Renal pelvis (tissue), 4 donors: ENCODE measurements around the gene ZNF426. TPM values are rescaled to one million over a fixed set of nuclear protein-coding genes. Genes with fewer than 3 reads are reported as not detected.

Experiments
- DNase-seq: peaks from one replicate; pipeline ENCODE4 v3.0.0-alpha.2; 2013
- polyA plus RNA-seq, 3 donors: library from polyadenylated mRNA; unstranded; fragments of 120-200 nt; gene quantifications; one replicate each; pipeline ENCODE4 v1.2.1, GENCODE V29; 2013; ENCODE audit not compliant: insufficient read length in 3 of 3

The ZNF426 gene
- polyA plus RNA-seq, 3 donors = 19.2 to 25.6 (median 25.5) TPM

DNA sequence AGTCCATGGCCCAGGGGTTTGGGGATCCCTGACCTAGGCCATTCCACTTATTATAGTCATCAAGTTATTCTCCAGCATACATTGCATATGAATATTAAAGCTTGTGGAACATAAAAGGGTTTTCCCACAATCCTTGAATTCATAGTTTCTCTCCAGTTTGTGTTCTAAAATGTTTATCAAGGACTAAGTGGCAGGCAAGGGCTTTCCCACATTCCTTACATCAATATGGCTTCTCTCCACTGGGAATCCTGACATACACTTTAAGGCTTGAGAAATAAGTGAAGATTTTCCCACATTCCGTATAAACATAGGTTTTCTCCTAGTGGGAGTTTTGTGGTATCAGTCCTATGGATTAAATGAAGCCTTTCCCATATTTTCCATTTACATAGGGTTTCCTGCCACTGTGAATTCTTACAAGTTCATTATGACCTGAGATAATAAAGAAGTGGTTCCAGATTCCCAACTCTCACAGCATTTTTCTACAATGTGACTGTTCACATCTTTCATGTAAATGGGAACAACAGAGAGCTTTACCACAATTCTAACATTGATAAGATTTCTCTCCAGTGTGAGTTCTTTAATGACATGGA, 14.5 kb downstream of the ZNF426 start:
- no peak for DNase-seq

DNA sequence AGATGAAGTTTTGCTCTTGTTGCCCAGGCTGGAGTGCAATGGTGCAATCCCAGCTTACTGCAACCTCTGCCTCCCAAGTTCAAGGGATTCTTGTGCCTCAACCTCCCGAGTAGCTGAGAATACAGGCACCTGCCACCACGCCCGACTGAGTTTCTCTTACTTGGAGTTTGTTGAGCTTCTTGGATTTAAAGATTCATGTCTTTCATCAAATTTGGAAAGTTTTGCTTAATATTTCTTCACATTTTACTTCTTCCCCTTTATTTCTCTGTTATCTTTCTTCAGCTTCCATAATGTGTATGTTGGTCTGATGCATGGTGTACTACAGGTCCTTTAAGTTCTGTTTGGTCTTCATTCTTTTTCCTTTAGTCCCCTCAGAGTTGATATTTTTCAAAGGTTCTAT, 31.2 kb downstream of the ZNF426 start:
- no peak for DNase-seq

DNA sequence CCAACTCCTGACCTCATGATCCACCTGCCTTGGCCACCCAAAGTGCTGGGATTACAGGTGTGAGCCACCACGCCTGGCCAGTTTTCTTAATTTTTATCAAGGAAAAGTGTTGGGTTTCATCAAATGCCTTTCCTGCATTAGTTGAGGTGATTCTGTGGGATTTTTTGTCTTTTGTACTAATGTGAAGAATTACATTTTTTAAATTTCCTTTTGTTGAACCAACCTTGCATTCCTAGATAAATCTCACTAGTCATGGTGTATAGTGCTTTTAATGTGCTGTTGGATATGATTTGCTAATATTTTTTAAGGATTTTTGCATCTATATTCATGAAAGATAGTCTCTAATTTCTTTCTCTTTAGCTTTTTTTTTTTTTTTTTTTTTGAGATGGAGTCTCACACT, 37.6 kb downstream of the ZNF426 start:
- DNase-seq = no peak

DNA sequence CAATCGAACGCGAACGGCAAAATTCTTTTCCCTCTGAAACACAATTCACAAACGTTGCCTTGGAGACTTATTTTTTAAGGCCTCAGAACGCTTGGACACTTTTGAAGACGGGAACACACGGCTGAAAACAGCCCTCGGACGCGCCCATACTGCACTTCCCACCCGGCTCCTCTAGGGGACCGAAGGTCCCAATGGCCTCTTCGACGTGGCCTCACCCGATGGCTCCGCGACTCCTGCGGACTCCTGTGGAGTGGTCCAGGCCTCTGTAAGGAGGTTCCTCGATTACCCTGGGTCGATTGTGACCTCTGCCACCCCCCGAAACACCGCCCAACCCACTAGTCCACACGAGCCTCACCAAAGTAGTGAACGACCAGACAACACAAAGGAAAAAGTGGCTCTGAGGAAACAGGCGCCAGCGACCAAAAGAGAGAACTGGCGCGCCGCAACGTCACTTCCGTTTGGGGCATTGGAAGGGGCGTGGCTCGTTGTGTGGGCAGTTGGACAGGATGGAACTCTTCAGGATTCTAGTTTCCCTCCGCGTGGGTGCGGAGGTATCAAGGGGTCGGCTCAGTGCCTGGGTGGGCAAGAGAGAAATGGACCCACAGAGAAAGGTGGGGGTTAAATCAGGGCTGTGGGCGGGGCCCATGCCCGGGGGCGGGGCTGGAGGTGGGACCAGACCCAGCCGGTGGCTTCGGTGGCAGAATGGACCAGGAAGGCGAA, 40.1 kb downstream of the ZNF426 start, which contains the start of gene ZNF560:
ZNF560 (minus strand) TSS at position 434 of the 720 bp plus-strand sequence. CDS start 23,303 bp downstream, outside the sequence.
- DNase-seq = no peak

DNA sequence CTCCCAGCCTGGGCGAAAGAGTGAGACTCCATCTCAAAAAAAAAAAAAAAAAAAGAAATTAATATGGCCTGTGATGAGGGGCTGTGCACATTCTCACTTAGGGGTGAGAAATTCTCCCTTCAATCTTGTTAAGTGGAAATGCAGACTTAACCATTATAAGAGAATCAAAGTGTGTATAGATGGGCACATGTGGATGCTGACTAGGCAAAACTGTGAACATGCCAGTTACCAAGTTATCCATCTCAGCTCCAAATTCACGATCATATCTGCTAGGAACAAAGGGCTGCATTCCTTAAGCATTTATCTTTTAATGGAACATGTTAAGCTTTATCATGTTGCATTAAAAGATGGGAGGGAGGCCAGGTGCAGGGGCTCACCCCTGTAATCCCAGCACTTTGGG, 44.3 kb downstream of the ZNF426 start:
- DNase-seq = no peak

DNA sequence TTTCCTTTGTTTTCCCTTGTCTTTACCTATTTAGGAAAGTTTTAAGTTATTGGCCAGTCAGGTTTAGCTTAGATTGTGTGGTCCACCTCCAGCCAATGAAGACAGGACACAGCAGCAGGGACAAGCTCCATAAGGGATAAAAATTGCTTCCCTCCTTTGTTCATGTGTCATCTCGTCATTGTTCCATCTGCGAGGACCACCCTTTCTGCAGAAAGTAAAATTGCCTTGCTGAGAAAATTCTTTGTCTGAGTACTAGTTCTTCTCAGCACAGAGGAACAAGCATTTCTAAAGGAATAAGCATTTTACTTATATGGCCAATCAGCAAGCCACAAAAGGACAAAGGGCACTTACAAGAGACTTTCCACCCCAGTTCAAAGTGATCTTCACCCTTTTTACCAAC, 51.4 kb downstream of the ZNF426 start:
- DNase-seq = no peak

DNA sequence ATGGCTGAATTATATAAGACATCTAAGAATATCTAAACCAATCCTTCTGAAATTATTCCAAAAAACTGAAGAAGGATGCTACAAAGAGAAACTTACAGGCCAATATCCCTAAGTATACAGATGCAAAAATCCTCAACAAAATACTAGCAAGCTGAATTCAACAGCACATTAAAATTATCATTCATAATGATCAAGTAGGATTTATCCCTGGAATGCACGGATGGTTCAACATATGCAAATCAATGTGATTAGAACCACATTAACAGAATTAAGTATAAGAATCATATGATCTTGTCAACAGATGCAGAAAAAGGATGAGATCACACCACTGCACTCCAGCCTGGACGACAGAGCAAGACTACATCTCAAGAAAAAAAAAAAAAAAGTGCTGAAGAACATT, 53.3 kb downstream of the ZNF426 start:
- DNase-seq = no peak

DNA sequence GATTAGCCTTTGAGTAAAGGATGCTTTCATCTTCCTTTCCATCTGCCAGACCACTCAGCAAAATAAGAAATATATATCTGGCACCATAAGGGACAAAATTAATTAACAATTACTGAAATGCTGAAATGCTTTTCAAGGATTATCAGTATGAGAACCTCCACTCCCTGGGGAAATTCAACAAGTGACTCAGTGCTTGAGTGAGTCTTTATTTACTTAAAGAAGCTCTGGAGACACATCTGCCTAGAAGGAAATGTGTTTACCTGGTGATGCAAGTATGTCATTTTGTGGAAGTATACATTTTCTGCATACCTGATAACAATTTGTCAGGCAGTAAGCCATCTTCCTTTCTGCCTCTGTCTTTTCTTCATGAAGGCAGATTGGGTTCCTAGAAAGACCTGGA, 63.5 kb downstream of the ZNF426 start:
- DNase-seq = no peak

Other genes with a start within 250 kb of the ZNF426 start
- gene ZNF699, start 228.8 kb downstream of the ZNF426 start, polyA plus RNA-seq = 1 to 10 TPM; 5.8 to 8.5 (median 7.3) TPM
- gene ZNF559, start 214.5 kb downstream of the ZNF426 start, polyA plus RNA-seq = 10 to 100 TPM; 53.4 to 72.9 (median 61.2) TPM
- gene ZNF177, start 175.6 kb downstream of the ZNF426 start, polyA plus RNA-seq = 10 to 100 TPM in 2 of 3 donors, 1 to 10 TPM in 1; 9.7 to 14.5 (median 13.4) TPM
- 10 to 100 TPM; 38.2 to 68.5 (median 57.5) TPM for gene ZNF266, start 103.1 kb downstream of the ZNF426 start, polyA plus RNA-seq
- under 1 TPM; 0.38 to 0.98 (median 0.83) TPM for gene ZNF560, start 40.0 kb downstream of the ZNF426 start, polyA plus RNA-seq
- 10 to 100 TPM; 14.4 to 31.7 (median 25.3) TPM for gene ZNF121, start 45.9 kb upstream of the ZNF426 start, polyA plus RNA-seq
- gene ZNF561, start 82.6 kb upstream of the ZNF426 start, polyA plus RNA-seq = 10 to 100 TPM; 43.7 to 58.9 (median 57.6) TPM
- 10 to 100 TPM; 19.9 to 27.2 (median 26.4) TPM for gene ZNF562, start 136.5 kb upstream of the ZNF426 start, polyA plus RNA-seq
- 10 to 100 TPM; 16.8 to 40.0 (median 31.2) TPM for gene ZNF846, start 230.1 kb upstream of the ZNF426 start, polyA plus RNA-seq